ENCODE data around the gene RBM26. TPM values are rescaled to one million over a fixed set of nuclear protein-coding genes. Genes with fewer than 3 reads are reported as not detected.

Gene RBM26
- total RNA-seq, 3 donors from 2014 or later (not counting 1 experiment from before 2014, with no cell fraction given) = 59.3 to 70.3 (median 66.5) TPM

DNA sequence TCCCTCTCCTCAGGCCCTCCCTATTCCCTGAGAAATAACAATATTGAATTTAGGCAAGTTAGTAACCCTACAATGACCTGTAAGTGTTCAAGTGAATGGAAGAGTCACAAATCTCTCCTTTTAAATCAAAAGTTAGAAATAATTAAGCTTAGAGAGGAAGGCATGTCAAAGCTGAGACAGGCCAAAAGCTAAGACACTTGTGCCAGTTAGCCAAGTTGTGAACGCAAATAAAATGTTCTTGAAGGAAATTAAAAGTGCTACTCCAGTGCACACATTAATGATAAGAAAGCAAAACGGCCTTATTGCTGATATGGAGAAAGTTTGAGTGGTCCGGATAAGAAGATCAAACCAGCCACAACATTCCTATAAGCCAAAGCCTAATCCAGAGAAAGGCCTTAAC is 120.9 kb downstream of the RBM26 start:
- 100% methylated on average over 1 of the region's 3 CpGs for WGBS (ENCODE audit: insufficient coverage)
- no peak overlapping the region for H3K27ac ChIP-seq (ENCODE audit: low read length)

DNA sequence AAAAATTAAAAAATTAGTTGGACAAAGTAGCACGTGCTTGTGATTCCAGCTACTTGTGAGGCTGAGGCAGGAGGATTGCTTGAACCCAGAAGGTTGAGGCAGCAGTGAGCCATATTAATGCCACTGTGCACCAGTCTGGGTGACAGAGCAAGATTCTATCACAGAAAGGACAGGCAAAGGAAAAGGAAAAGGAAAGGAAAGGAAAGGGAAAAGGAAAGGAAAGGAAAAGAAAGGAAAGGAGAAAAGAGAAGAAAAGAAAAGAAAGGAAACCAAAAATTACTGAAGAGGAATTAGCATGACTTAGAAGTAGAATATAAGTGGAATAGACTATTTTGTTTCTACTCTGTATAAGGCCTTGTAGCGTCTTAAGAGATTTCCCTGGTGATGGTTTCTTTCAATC is 122.3 kb downstream of the RBM26 start:
- H3K4me1 ChIP-seq (ENCODE audit: control insufficient read depth, insufficient read depth, low read length) = no peaks in the 10 kb centered on the region
- Mint-ChIP-seq H3K36me3 (no peaks in the 10 kb centered on the region), H3K27ac (no peak overlapping the region), H3K4me3 (no peak overlapping the region), H3K4me1 (no peaks in the 10 kb centered on the region), H3K9me3 (no peaks in the 10 kb centered on the region), H3K27me3 (ENCODE audit: low read depth in 2 of 2) (peaks cover 0 to 4% of the 10 kb centered on the region in 2 donors)
- no peaks in the 10 kb centered on the region for H3K36me3 ChIP-seq (ENCODE audit: control insufficient read depth, insufficient read depth, low read length)
- DNase-seq (no peak), ATAC-seq (no peak)
- WGBS (ENCODE audit: insufficient coverage) = 98% methylated on average over 2 of the region's 2 CpGs
- H3K4me3 ChIP-seq (ENCODE audit: low read length) = no peak overlapping the region
- no peak overlapping the region for H3K27ac ChIP-seq (ENCODE audit: low read length)
- no peaks in the 10 kb centered on the region for H3K27me3 ChIP-seq (ENCODE audit: control insufficient read depth, insufficient read depth, low read length)
- intact Hi-C loops (cut with micrococcal nuclease) = no loop called here
- H3K9me3 ChIP-seq (ENCODE audit: control insufficient read depth, insufficient read depth, low read length) = no peaks in the 10 kb centered on the region
- TF ChIP-seq, protein P1, sequence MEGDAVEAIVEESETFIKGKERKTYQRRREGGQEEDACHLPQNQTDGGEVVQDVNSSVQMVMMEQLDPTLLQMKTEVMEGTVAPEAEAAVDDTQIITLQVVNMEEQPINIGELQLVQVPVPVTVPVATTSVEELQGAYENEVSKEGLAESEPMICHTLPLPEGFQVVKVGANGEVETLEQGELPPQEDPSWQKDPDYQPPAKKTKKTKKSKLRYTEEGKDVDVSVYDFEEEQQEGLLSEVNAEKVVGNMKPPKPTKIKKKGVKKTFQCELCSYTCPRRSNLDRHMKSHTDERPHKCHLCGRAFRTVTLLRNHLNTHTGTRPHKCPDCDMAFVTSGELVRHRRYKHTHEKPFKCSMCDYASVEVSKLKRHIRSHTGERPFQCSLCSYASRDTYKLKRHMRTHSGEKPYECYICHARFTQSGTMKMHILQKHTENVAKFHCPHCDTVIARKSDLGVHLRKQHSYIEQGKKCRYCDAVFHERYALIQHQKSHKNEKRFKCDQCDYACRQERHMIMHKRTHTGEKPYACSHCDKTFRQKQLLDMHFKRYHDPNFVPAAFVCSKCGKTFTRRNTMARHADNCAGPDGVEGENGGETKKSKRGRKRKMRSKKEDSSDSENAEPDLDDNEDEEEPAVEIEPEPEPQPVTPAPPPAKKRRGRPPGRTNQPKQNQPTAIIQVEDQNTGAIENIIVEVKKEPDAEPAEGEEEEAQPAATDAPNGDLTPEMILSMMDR (IDR thresholded peaks at IDR 0.05) = no peak

More for the DNA sequence above, 120.9 kb downstream of the RBM26 start:
- TF ChIP-seq, protein P1 (IDR thresholded peaks at IDR 0.05) = no peak
- Histone ChIP-seq H3K4me3 (ENCODE audit: low read length) (no peak overlapping the region), H3K36me3 (ENCODE audit: control insufficient read depth, insufficient read depth, low read length) (no peaks in the 10 kb centered on the region), H3K4me1 (ENCODE audit: control insufficient read depth, insufficient read depth, low read length) (no peaks in the 10 kb centered on the region), H3K27me3 (ENCODE audit: control insufficient read depth, insufficient read depth, low read length) (no peaks in the 10 kb centered on the region), H3K9me3 (ENCODE audit: control insufficient read depth, insufficient read depth, low read length) (no peaks in the 10 kb centered on the region)
- no peaks in the 10 kb centered on the region for H3K36me3 Mint-ChIP-seq
- no peaks in the 10 kb centered on the region for H3K9me3 Mint-ChIP-seq
- no peak for DNase-seq
- H3K27ac Mint-ChIP-seq = no peak overlapping the region
- intact Hi-C loops (cut with micrococcal nuclease) = no loop called here
- H3K4me1 Mint-ChIP-seq = no peaks in the 10 kb centered on the region
- H3K27me3 Mint-ChIP-seq (ENCODE audit: low read depth in 2 of 2) = peaks cover 0 to 4% of the 10 kb centered on the region in 2 donors
- no peak for ATAC-seq
- no peak overlapping the region for H3K4me3 Mint-ChIP-seq

DNA sequence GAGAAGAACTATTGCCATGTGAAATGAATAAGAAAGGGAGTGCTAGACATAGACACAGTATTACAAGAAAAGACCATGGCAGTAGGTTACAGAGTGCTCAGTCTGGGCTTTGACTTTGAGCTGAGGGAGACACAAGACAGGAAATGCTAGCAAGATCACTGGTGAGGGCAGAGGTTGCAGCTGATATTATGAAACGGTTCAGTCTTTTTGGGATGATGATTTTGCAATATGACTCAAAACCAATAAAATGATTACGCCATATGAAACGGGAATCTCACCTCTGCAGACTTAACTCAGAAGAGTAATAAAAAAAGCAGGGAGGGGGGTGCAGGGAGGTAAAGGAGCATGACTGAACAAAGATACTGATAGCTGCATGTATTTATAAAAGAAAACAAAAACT is 123.1 kb downstream of the RBM26 start:
- no peaks in the 10 kb centered on the region for H3K36me3 ChIP-seq (ENCODE audit: control insufficient read depth, insufficient read depth, low read length)

DNA sequence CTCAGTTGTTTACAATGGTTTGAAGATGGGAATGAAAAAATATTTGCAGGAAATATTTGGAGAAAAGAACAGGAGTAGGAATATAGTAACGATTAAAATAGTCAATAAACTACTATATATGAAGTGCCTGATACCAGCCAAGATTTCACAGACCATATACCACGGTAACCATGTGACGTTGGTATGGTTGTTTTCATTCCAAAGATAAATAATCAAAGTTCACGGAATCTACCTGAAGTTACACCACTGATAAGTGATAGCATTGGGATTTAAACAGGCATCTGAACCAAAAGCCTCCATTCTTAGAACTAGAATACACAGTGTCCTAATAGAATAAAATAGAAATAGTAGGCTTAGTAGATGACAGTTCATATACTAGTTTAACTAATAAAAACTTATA is 123.5 kb downstream of the RBM26 start:
- no peaks in the 10 kb centered on the region for H3K36me3 Mint-ChIP-seq
- Histone ChIP-seq H3K4me1 (ENCODE audit: control insufficient read depth, insufficient read depth, low read length) (no peaks in the 10 kb centered on the region), H3K36me3 (ENCODE audit: control insufficient read depth, insufficient read depth, low read length) (no peaks in the 10 kb centered on the region), H3K27me3 (ENCODE audit: control insufficient read depth, insufficient read depth, low read length) (no peaks in the 10 kb centered on the region), H3K9me3 (ENCODE audit: control insufficient read depth, insufficient read depth, low read length) (no peaks in the 10 kb centered on the region), H3K27ac (ENCODE audit: low read length) (no peak overlapping the region), H3K4me3 (ENCODE audit: low read length) (no peak overlapping the region)
- no CpG with 5 or more reads among the region's 4 CpGs for WGBS (ENCODE audit: insufficient coverage)
- no peak for DNase-seq
- H3K9me3 Mint-ChIP-seq = no peaks in the 10 kb centered on the region
- TF ChIP-seq, protein P1 (IDR thresholded peaks at IDR 0.05) = no peak
- H3K27ac Mint-ChIP-seq = no peak overlapping the region
- H3K4me3 Mint-ChIP-seq = no peak overlapping the region
- H3K4me1 Mint-ChIP-seq = no peaks in the 10 kb centered on the region
- intact Hi-C loops (cut with micrococcal nuclease) = no loop called here
- H3K27me3 Mint-ChIP-seq (ENCODE audit: low read depth in 2 of 2) = peaks cover 0 to 4% of the 10 kb centered on the region in 2 donors
- ATAC-seq = no peak

More for the DNA sequence above, 123.1 kb downstream of the RBM26 start:
- no peaks in the 10 kb centered on the region for H3K4me1 ChIP-seq (ENCODE audit: control insufficient read depth, insufficient read depth, low read length)
- no peaks in the 10 kb centered on the region for H3K4me1 Mint-ChIP-seq
- no peaks in the 10 kb centered on the region for H3K9me3 Mint-ChIP-seq
- no peak overlapping the region for H3K27ac ChIP-seq (ENCODE audit: low read length)
- H3K27me3 Mint-ChIP-seq (ENCODE audit: low read depth in 2 of 2) = peaks cover 0 to 4% of the 10 kb centered on the region in 2 donors
- H3K4me3 Mint-ChIP-seq = no peak overlapping the region
- WGBS (ENCODE audit: insufficient coverage) = 59% methylated on average over 2 of the region's 3 CpGs
- no peaks in the 10 kb centered on the region for H3K36me3 Mint-ChIP-seq
- no peak for ATAC-seq
- no peak overlapping the region for H3K4me3 ChIP-seq (ENCODE audit: low read length)
- DNase-seq = no peak
- no peaks in the 10 kb centered on the region for H3K27me3 ChIP-seq (ENCODE audit: control insufficient read depth, insufficient read depth, low read length)
- intact Hi-C loops (cut with micrococcal nuclease) = no loop called here
- H3K27ac Mint-ChIP-seq = no peak overlapping the region
- TF ChIP-seq, protein P1 (IDR thresholded peaks at IDR 0.05) = no peak
- H3K9me3 ChIP-seq (ENCODE audit: control insufficient read depth, insufficient read depth, low read length) = no peaks in the 10 kb centered on the region

Data from natural killer cell (primary cell).